ENCODE results near the gene SCYL1. TPM values are rescaled to one million over a fixed set of nuclear protein-coding genes. Genes with fewer than 3 reads are reported as not detected.

Gene SCYL1
- total RNA-seq, 1 donor, result 109 TPM

DNA sequence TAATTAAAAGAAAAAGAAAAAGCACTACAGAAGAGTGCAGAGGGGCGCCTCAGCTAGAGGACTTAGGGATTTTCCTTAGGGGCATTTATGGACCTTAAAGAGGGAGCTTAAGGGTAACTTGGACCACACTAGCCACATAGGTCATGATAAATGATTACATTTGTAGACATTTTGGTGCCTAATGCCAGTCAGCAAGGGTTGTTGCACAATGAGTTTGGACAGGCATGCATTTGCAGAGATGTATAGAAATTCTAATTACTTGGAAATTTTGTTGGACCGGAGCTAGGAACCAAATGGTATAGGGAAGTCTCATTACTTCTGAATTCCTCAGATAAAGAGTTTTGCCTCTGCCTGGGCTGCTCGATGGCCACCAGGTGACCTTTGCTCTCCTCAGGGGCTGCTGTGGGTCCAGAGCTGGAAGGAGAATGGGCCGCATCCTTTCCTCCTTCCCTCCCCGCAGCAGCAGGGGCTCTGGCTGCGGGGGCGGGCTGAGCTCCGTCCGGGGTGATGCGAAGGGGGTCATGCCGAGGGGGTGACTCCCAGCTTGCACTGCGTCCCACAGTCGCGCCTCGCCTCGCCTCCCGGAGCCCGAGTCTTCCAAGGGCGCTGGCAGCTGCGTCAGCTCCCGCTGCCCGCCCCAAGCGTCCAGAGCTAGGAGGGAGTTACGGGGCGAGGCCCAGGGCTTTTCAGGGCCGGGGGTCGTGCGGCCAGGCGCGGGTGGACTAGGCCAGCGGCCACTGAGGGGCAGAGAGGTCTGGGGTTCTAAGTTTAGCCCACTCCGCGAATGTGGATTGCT lies 46.3 kb upstream of the SCYL1 start:
- H3K4me2 ChIP-seq (ENCODE audit: insufficient read depth, low read length), result peak overlapping the region; percentile 80
- H3K4me3 ChIP-seq (ENCODE audit: insufficient read depth, low read length), result peak overlapping the region; percentile 65
- H3K4me1 ChIP-seq (ENCODE audit: insufficient read depth, low read length), result peaks cover 50% of the 10 kb centered on the region
- DNase-seq (ENCODE audit: insufficient read length, low spot score, missing footprints), result peak; percentile 89
- peak overlapping the region; percentile 100 for H3K27ac ChIP-seq (ENCODE audit: low read depth, low read length)
- peaks cover 64% of the 10 kb centered on the region for H3K79me2 ChIP-seq (ENCODE audit: insufficient read depth, low read length)
- H3K9me3 ChIP-seq (ENCODE audit: low read depth, low read length), result no peaks in the 10 kb centered on the region
- no peaks in the 10 kb centered on the region for H3K36me3 ChIP-seq (ENCODE audit: insufficient read depth, low read length)
- TF ChIP-seq CTCF (IDR thresholded peaks at IDR 0.05; ENCODE audit: extremely low read depth, low read depth, low read length), result no peak
- H3K27me3 ChIP-seq (ENCODE audit: insufficient read depth, low read length), result no peaks in the 10 kb centered on the region
- no peak overlapping the region for H2AFZ ChIP-seq (ENCODE audit: low read length)
- no peaks in the 10 kb centered on the region for H4K20me1 ChIP-seq (ENCODE audit: insufficient read depth, low read length)

- peak; percentile 64 for TF ChIP-seq CTCF (IDR thresholded peaks at IDR 0.05; ENCODE audit: extremely low read depth, low read depth, low read length)
- H3K36me3 ChIP-seq (ENCODE audit: insufficient read depth, low read length), result no peaks in the 10 kb centered on the region
- H3K4me1 ChIP-seq (ENCODE audit: insufficient read depth, low read length), result peaks cover 50% of the 10 kb centered on the region
- H3K9me3 ChIP-seq (ENCODE audit: low read depth, low read length), result no peaks in the 10 kb centered on the region
- H3K4me2 ChIP-seq (ENCODE audit: insufficient read depth, low read length), result peak overlapping the region; percentile 80
- no peak overlapping the region for H2AFZ ChIP-seq (ENCODE audit: low read length)
- no peaks in the 10 kb centered on the region for H4K20me1 ChIP-seq (ENCODE audit: insufficient read depth, low read length)
- peak overlapping the region; percentile 65 for H3K4me3 ChIP-seq (ENCODE audit: insufficient read depth, low read length)
- no peaks in the 10 kb centered on the region for H3K27me3 ChIP-seq (ENCODE audit: insufficient read depth, low read length)
- peak; percentile 91 for DNase-seq (ENCODE audit: insufficient read length, low spot score, missing footprints)
- peaks cover 59% of the 10 kb centered on the region for H3K79me2 ChIP-seq (ENCODE audit: insufficient read depth, low read length)
- peak overlapping the region; percentile 100 for H3K27ac ChIP-seq (ENCODE audit: low read depth, low read length)
Observed at GRCh38 chr11:65479184-65480145, 45.4 kb upstream of the SCYL1 start.

GRCh38 chr11:65482306-65482850 lies 42.5 kb upstream of the SCYL1 start:
- DNase-seq (ENCODE audit: insufficient read length, low spot score, missing footprints), result no peak
- no peaks in the 10 kb centered on the region for H4K20me1 ChIP-seq (ENCODE audit: insufficient read depth, low read length)
- no peaks in the 10 kb centered on the region for H3K9me3 ChIP-seq (ENCODE audit: low read depth, low read length)
- no peaks in the 10 kb centered on the region for H3K36me3 ChIP-seq (ENCODE audit: insufficient read depth, low read length)
- peak overlapping the region; percentile 89 for H3K27ac ChIP-seq (ENCODE audit: low read depth, low read length)
- H3K4me3 ChIP-seq (ENCODE audit: insufficient read depth, low read length), result no peak overlapping the region
- H3K79me2 ChIP-seq (ENCODE audit: insufficient read depth, low read length), result peaks cover 44% of the 10 kb centered on the region
- no peak for TF ChIP-seq CTCF (IDR thresholded peaks at IDR 0.05; ENCODE audit: extremely low read depth, low read depth, low read length)
- no peaks in the 10 kb centered on the region for H3K27me3 ChIP-seq (ENCODE audit: insufficient read depth, low read length)
- no peak overlapping the region for H3K4me2 ChIP-seq (ENCODE audit: insufficient read depth, low read length)
- H2AFZ ChIP-seq (ENCODE audit: low read length), result no peak overlapping the region
- H3K4me1 ChIP-seq (ENCODE audit: insufficient read depth, low read length), result peaks cover 59% of the 10 kb centered on the region

Data from osteoblast (primary cell).